Keratinocyte (primary cell): Measurements from ENCODE around the gene SFTPA2.
"Not testable (repeated sequence)": the region's sequence is repeated elsewhere in the genome, so short reads cannot be mapped to it uniquely, and the experiment has no call there.

ENCODE experiments used
- EZH2 ChIP-seq: IDR thresholded peaks from one replicate; pipeline ENCODE4 v1.6.1; 2012; ENCODE audit warnings: inconsistent platforms, mild to moderate bottlenecking, low read length, moderate library complexity
- TF ChIP-seq, protein P1 (sequence below), 3 experiments: IDR thresholded peaks in 1 of 3; conservative IDR thresholded peaks in 1 of 3; optimal IDR thresholded peaks in 1 of 3; 2 replicates in 2 of 3; 3 replicates in 1 of 3; pipeline versions ENCODE3 to v1.5.1; 2011; ENCODE audit warnings: low read length in 3 of 3, mild to moderate bottlenecking in 3 of 3, moderate library complexity in 2 of 3, control low read depth in 1 of 3, inconsistent platforms in 1 of 3; ENCODE audit not compliant: insufficient read depth in 2 of 3; ENCODE audit errors: extremely low read depth in 1 of 3

- TF ChIP-seq, protein P1, sequence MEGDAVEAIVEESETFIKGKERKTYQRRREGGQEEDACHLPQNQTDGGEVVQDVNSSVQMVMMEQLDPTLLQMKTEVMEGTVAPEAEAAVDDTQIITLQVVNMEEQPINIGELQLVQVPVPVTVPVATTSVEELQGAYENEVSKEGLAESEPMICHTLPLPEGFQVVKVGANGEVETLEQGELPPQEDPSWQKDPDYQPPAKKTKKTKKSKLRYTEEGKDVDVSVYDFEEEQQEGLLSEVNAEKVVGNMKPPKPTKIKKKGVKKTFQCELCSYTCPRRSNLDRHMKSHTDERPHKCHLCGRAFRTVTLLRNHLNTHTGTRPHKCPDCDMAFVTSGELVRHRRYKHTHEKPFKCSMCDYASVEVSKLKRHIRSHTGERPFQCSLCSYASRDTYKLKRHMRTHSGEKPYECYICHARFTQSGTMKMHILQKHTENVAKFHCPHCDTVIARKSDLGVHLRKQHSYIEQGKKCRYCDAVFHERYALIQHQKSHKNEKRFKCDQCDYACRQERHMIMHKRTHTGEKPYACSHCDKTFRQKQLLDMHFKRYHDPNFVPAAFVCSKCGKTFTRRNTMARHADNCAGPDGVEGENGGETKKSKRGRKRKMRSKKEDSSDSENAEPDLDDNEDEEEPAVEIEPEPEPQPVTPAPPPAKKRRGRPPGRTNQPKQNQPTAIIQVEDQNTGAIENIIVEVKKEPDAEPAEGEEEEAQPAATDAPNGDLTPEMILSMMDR (optimal IDR thresholded peaks at IDR 0.05 in 1 of 3, IDR thresholded peaks at IDR 0.05 in 1 of 3, conservative IDR thresholded peaks at IDR 0.05 in 1 of 3; ENCODE audit: extremely low read depth in 1 of 3, insufficient read depth in 2 of 3, low read length in 3 of 3): not testable (repeated sequence)
- TF ChIP-seq EZH2: not testable (repeated sequence)
Observed at GRCh38 chr10:79570624-79571023, 10.4 kb upstream of the SFTPA2 start.
